ENCODE measurements around the gene CFAP210. TPM values are rescaled to one million over a fixed set of nuclear protein-coding genes. Genes with fewer than 3 reads are reported as not detected.

Gene CFAP210
- polyA plus RNA-seq, 1 donor, result 0.13 TPM

DNA sequence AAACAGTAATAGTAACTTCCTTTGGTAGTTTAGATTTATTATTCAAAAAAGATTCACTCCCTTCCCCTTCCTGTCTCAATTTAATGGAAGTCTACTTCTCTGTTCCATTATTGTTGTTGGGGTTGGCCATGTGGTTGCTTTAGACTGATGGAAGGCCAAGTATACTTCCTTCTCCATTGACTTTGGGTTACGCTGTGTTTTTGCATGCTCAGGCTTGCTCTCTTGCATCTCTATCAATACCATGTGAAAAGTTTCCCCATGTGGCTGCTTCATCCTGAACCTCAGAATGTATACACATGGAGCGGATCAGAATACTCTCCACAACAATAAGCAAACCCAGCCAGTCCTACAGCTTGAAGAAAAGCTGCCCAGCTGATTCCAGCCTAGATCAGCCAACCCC is 20.3 kb downstream of the CFAP210 start:
- Histone ChIP-seq H3K27me3 (ENCODE audit: control insufficient read depth, insufficient read depth, low read length) (no peaks in the 10 kb centered on the region), H3K4me3 (ENCODE audit: low read length) (no peak overlapping the region), H3K36me3 (ENCODE audit: control insufficient read depth, insufficient read depth, low read length) (no peaks in the 10 kb centered on the region), H3K4me1 (ENCODE audit: control insufficient read depth, insufficient read depth, low read length) (no peaks in the 10 kb centered on the region), H3K9me3 (ENCODE audit: control insufficient read depth, low read depth, low read length) (no peaks in the 10 kb centered on the region), H3K27ac (ENCODE audit: low read length) (no peak overlapping the region)
- 100% methylated on average over 1 of the region's 2 CpGs for WGBS (ENCODE audit: insufficient coverage, low lambda C conversion rate)
- DNase-seq, result no peak

DNA sequence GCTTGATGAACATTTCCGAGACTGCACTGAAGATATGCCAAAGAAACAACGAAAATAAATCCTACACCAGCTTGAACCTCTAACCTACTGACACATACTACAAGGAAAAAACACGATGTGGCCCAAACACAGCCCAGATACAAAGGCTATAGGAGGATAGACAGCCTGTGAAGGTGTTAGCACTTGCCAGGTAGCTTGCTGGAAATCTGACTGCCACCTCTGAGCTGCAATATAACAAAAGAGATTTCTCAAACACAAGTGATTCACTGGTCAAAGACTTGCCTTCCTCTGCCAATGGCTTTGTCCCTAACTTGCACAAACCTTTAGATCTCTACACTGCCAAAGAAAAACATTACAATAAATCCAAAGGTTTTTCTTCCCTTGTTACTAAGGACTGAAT is 21.1 kb downstream of the CFAP210 start:
- Histone ChIP-seq H3K27ac (ENCODE audit: low read length) (no peak overlapping the region), H3K9me3 (ENCODE audit: control insufficient read depth, low read depth, low read length) (no peaks in the 10 kb centered on the region), H3K36me3 (ENCODE audit: control insufficient read depth, insufficient read depth, low read length) (no peaks in the 10 kb centered on the region), H3K4me3 (ENCODE audit: low read length) (no peak overlapping the region), H3K4me1 (ENCODE audit: control insufficient read depth, insufficient read depth, low read length) (no peaks in the 10 kb centered on the region), H3K27me3 (ENCODE audit: control insufficient read depth, insufficient read depth, low read length) (no peaks in the 10 kb centered on the region)
- WGBS (ENCODE audit: insufficient coverage, low lambda C conversion rate), result no CpG with 5 or more reads among the region's 3 CpGs
- no peak for DNase-seq

DNA sequence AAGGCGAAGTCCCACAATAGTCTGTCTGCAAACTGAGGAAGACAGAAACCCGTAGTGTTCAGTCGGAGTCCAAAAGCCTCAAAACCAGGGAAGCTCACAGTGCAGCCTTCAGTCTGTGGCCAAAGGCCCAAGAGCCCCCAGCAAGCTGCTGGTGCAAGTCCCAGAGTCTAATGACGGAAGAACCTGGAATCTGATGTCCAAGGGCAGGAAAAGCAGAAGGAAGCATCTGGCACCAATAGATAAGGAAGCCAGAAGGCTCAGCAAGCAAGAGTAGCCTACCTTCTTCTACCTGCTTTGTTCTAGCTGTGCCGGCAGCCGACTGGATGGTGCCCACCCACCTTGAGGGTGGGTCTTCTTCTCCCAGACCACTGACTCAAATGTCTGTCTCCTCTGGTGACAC is 21.8 kb downstream of the CFAP210 start:
- no peaks in the 10 kb centered on the region for H3K27me3 ChIP-seq (ENCODE audit: control insufficient read depth, insufficient read depth, low read length)
- WGBS (ENCODE audit: insufficient coverage, low lambda C conversion rate), result no CpG with 5 or more reads among the region's 6 CpGs
- no peaks in the 10 kb centered on the region for H3K36me3 ChIP-seq (ENCODE audit: control insufficient read depth, insufficient read depth, low read length)
- no peaks in the 10 kb centered on the region for H3K9me3 ChIP-seq (ENCODE audit: control insufficient read depth, low read depth, low read length)
- H3K4me1 ChIP-seq (ENCODE audit: control insufficient read depth, insufficient read depth, low read length), result no peaks in the 10 kb centered on the region
- no peak overlapping the region for H3K27ac ChIP-seq (ENCODE audit: low read length)
- no peak for DNase-seq
- no peak overlapping the region for H3K4me3 ChIP-seq (ENCODE audit: low read length)

DNA sequence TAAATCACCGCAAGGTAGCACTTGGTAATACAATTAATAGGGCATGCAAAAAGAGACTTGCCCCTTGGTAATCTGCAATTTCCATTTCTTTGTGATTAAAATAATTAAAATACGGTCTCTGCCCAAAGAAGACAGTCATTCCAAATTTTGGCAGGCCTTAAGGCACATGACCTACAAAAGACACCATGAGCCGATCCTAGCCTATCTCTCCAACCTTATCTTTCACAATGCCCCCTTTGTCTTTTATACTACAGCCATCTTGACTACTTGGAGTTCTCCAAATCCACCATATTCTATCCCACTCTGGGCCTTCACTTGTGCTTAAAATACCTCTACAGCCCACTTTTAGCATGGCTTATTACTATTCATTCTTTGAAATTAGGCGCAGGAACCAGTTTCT is 23.3 kb downstream of the CFAP210 start:
- H3K9me3 ChIP-seq (ENCODE audit: control insufficient read depth, low read depth, low read length), result no peaks in the 10 kb centered on the region
- H3K27ac ChIP-seq (ENCODE audit: low read length), result no peak overlapping the region
- no peak overlapping the region for H3K4me3 ChIP-seq (ENCODE audit: low read length)
- H3K27me3 ChIP-seq (ENCODE audit: control insufficient read depth, insufficient read depth, low read length), result no peaks in the 10 kb centered on the region
- no peak for DNase-seq
- no peaks in the 10 kb centered on the region for H3K36me3 ChIP-seq (ENCODE audit: control insufficient read depth, insufficient read depth, low read length)
- WGBS (ENCODE audit: insufficient coverage, low lambda C conversion rate), result 100% methylated on average over 2 of the region's 4 CpGs
- H3K4me1 ChIP-seq (ENCODE audit: control insufficient read depth, insufficient read depth, low read length), result no peaks in the 10 kb centered on the region

DNA sequence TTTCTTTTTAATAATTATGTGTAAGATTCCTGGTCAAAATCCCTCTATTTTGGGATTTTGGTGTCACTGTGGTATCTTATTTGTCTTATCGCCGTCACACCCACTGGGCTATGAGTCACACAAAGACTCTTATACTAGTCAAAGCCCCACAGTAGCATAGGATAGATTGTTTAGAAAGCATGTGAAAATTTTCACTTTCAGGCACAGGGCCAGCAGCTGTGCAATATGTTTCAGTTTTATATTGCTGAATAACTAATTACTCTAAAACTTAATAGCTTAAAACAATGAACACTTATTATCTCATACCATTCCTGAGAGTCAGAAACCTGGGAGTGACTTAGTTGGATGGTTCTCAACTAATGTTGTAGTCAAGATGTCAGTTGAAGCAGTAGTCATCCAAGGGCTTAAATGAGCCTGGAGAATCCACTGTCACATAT is 24.0 kb downstream of the CFAP210 start:
- Histone ChIP-seq H3K4me1 (ENCODE audit: control insufficient read depth, insufficient read depth, low read length) (no peaks in the 10 kb centered on the region), H3K27me3 (ENCODE audit: control insufficient read depth, insufficient read depth, low read length) (no peaks in the 10 kb centered on the region), H3K4me3 (ENCODE audit: low read length) (no peak overlapping the region), H3K27ac (ENCODE audit: low read length) (no peak overlapping the region), H3K36me3 (ENCODE audit: control insufficient read depth, insufficient read depth, low read length) (no peaks in the 10 kb centered on the region), H3K9me3 (ENCODE audit: control insufficient read depth, low read depth, low read length) (no peaks in the 10 kb centered on the region)
- 70% methylated on average over 2 of the region's 2 CpGs for WGBS (ENCODE audit: insufficient coverage, low lambda C conversion rate)
- DNase-seq, result no peak

DNA sequence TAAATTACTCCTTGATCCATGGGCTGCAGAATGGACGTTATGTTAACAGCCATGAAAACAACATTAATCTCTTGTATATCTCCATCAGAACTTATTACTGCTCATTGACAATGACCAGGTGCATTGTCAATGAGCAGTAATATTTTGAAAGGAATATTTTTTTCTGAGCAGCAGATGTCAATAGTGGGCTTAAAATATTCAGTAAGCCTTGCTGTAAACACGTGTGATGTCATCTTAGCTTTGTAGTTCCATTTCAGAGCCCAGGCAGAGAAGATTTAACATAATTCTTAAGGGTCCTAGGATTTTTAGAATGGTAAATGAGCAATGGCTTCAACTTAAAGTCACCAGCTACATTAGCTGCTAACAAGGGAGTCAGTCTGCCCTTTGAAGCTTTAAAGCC is 26.6 kb downstream of the CFAP210 start:
- Histone ChIP-seq H3K9me3 (ENCODE audit: control insufficient read depth, low read depth, low read length) (no peaks in the 10 kb centered on the region), H3K4me3 (ENCODE audit: low read length) (no peak overlapping the region), H3K36me3 (ENCODE audit: control insufficient read depth, insufficient read depth, low read length) (no peaks in the 10 kb centered on the region), H3K27me3 (ENCODE audit: control insufficient read depth, insufficient read depth, low read length) (no peaks in the 10 kb centered on the region), H3K4me1 (ENCODE audit: control insufficient read depth, insufficient read depth, low read length) (no peaks in the 10 kb centered on the region), H3K27ac (ENCODE audit: low read length) (no peak overlapping the region)
- DNase-seq, result no peak
- WGBS (ENCODE audit: insufficient coverage, low lambda C conversion rate), result no CpG with 5 or more reads among the region's 2 CpGs

DNA sequence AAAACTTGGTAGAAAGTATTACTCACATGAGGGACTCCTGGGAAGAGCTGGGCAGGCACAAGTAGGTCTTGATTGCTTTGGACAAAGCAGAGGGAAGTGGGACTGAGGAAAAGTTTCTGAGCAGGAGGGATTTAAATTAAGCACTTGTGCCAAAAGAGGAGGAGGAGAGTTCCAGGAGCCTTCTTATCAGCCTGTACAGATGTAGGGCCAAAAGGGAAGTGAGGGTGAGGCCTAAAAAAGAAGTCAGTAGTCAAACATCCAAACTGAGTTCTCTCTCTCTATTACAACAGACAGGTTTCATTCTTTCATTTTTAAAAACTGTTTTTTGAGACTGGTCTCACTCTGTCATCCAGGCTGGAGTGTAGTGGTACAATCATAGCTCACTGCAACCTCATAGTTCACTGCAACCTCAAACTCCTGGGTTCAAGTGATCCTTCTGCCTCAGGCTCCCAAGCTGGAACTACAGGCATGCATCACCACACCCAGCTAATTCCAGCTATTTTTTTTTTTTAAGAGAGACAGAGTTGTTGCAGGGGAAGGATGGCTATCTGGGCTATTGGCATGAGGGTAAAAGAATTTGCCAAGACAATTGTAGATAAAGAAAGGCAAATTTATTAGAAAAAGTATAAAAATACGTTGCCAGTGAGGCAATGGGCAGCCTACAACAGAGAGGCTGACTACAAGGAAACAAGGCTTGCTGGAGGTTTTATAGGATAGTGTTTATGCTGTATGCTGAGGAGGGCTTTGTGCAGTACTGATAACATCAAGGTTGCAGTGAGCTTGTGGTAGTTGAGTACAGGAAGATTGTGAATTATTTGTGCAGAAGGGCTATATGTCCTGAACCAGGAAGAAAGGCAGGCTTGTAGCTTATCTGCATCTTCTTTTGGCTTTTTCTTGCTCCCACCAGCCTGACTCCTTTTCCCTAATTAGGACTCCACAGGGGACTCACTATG is 29.0 kb downstream of the CFAP210 start:
- Histone ChIP-seq H3K4me3 (ENCODE audit: low read length) (no peak overlapping the region), H3K27me3 (ENCODE audit: control insufficient read depth, insufficient read depth, low read length) (no peaks in the 10 kb centered on the region), H3K4me1 (ENCODE audit: control insufficient read depth, insufficient read depth, low read length) (no peaks in the 10 kb centered on the region), H3K36me3 (ENCODE audit: control insufficient read depth, insufficient read depth, low read length) (no peaks in the 10 kb centered on the region), H3K9me3 (ENCODE audit: control insufficient read depth, low read depth, low read length) (no peaks in the 10 kb centered on the region), H3K27ac (ENCODE audit: low read length) (no peak overlapping the region)
- no peak for DNase-seq
- no CpG with 5 or more reads among the region's 1 CpG for WGBS (ENCODE audit: insufficient coverage, low lambda C conversion rate)

DNA sequence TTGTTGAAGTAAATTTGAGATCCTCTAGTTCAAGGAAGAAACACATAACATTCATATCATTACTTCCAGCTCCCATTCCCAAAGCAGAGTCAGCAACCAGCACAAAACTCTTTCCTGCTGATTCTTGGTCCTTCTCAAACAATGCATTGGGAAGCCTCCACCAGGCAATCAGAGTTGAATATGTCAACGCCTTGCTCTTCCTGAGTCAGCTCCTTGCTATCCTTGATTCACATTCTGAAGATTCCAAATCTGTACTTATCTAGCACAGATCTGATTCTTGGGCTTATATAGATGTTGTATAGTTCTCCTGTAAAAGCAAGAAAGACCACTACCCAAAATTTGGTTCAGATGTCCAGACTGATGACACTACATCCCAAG is 29.6 kb downstream of the CFAP210 start:
- no peak overlapping the region for H3K4me3 ChIP-seq (ENCODE audit: low read length)
- WGBS (ENCODE audit: insufficient coverage, low lambda C conversion rate), result no CpG with 5 or more reads among the region's 1 CpG
- no peaks in the 10 kb centered on the region for H3K27me3 ChIP-seq (ENCODE audit: control insufficient read depth, insufficient read depth, low read length)
- H3K9me3 ChIP-seq (ENCODE audit: control insufficient read depth, low read depth, low read length), result no peaks in the 10 kb centered on the region
- H3K36me3 ChIP-seq (ENCODE audit: control insufficient read depth, insufficient read depth, low read length), result no peaks in the 10 kb centered on the region
- no peak for DNase-seq
- H3K4me1 ChIP-seq (ENCODE audit: control insufficient read depth, insufficient read depth, low read length), result no peaks in the 10 kb centered on the region
- no peak overlapping the region for H3K27ac ChIP-seq (ENCODE audit: low read length)

DNA sequence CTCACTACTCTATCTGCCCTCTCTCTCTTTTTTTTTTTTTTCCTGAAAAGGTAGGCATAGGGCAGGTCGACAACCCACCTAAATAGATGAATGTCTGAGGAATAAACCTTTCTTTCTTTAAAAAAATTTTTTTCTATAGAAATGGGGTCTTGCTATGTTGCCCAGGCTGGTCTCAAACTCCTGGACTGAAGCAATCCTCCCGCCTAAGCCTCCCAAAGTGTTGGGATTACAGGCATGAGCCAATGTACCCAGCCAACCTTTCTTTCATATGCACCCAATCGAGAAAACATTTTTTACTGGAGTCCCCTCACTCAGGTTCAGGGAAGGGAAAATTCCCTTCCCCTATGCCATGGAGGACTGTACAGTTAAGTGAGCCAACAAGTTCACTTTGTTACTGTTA is 31.0 kb downstream of the CFAP210 start:
- no CpG with 5 or more reads among the region's 3 CpGs for WGBS (ENCODE audit: insufficient coverage, low lambda C conversion rate)
- H3K27me3 ChIP-seq (ENCODE audit: control insufficient read depth, insufficient read depth, low read length), result no peaks in the 10 kb centered on the region
- no peaks in the 10 kb centered on the region for H3K9me3 ChIP-seq (ENCODE audit: control insufficient read depth, low read depth, low read length)
- no peaks in the 10 kb centered on the region for H3K4me1 ChIP-seq (ENCODE audit: control insufficient read depth, insufficient read depth, low read length)
- no peaks in the 10 kb centered on the region for H3K36me3 ChIP-seq (ENCODE audit: control insufficient read depth, insufficient read depth, low read length)
- H3K4me3 ChIP-seq (ENCODE audit: low read length), result no peak overlapping the region
- DNase-seq, result no peak
- no peak overlapping the region for H3K27ac ChIP-seq (ENCODE audit: low read length)

DNA sequence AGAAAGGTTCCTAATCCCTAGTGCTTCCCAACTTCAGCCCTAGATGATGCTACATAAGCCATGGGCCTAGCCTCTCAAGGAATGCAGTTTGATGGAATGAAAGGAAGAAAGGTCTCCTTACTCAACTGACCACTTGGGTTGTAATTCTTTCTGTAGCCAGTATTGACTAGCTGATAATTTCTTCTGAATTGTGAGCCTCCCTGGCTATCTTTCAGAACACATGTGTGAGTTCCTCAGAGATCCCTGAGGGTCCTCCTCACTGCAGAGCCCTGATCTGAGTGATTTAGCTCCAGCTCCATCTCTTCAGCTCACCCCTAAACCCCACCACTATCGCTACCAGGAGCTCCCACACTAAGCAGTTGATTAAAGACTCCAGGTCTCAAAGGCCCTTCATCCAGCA is 31.5 kb downstream of the CFAP210 start:
- H3K36me3 ChIP-seq (ENCODE audit: control insufficient read depth, insufficient read depth, low read length), result no peaks in the 10 kb centered on the region
- no peak overlapping the region for H3K4me3 ChIP-seq (ENCODE audit: low read length)
- DNase-seq, result no peak
- no CpG with 5 or more reads among the region's 1 CpG for WGBS (ENCODE audit: insufficient coverage, low lambda C conversion rate)
- H3K27me3 ChIP-seq (ENCODE audit: control insufficient read depth, insufficient read depth, low read length), result no peaks in the 10 kb centered on the region
- no peak overlapping the region for H3K27ac ChIP-seq (ENCODE audit: low read length)
- no peaks in the 10 kb centered on the region for H3K9me3 ChIP-seq (ENCODE audit: control insufficient read depth, low read depth, low read length)
- no peaks in the 10 kb centered on the region for H3K4me1 ChIP-seq (ENCODE audit: control insufficient read depth, insufficient read depth, low read length)

DNA sequence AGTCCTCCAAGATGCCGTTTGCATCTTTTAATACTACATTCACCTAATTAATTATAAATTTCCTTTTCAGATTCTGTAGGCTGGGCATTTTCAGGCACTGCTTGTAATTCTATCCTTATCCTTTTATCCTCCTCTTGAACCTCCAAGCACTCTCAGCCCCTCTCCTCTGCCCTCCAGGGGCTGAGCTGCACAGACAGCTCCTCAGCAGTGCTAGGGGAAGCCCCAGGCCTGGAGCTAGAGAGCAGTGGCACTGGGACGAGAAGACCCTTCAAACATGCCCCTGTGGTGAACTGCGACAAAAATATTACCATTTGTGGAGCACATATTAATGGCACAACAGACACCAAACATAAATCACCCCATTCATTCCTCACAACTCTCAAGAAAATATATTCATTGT is 32.9 kb downstream of the CFAP210 start:
- WGBS (ENCODE audit: insufficient coverage, low lambda C conversion rate), result 60% methylated on average over 1 of the region's 3 CpGs
- no peak overlapping the region for H3K4me3 ChIP-seq (ENCODE audit: low read length)
- H3K27ac ChIP-seq (ENCODE audit: low read length), result no peak overlapping the region

More for the DNA sequence above, 32.9 kb downstream of the CFAP210 start:
- Histone ChIP-seq H3K27me3 (ENCODE audit: control insufficient read depth, insufficient read depth, low read length) (no peaks in the 10 kb centered on the region), H3K9me3 (ENCODE audit: control insufficient read depth, low read depth, low read length) (no peaks in the 10 kb centered on the region), H3K36me3 (ENCODE audit: control insufficient read depth, insufficient read depth, low read length) (no peaks in the 10 kb centered on the region), H3K4me1 (ENCODE audit: control insufficient read depth, insufficient read depth, low read length) (no peaks in the 10 kb centered on the region)
- no peak for DNase-seq

Data from large intestine (tissue), 3 donors.